Peyer's patch (tissue), 4 donors: Measurements from ENCODE around the gene SLC14A1.

Experiments used
- POLR2A ChIP-seq, 2 donors: fragments of 450-650 bp; IDR thresholded peaks; one replicate each; pipeline ENCODE4 v1.5.1; 2017; ENCODE audit warnings: antibody characterized with exemption in 2 of 2, mild to moderate bottlenecking in 2 of 2, moderate library complexity in 2 of 2
- TF ChIP-seq, protein P1 (sequence below), 6 experiments: fragments of 450-650 bp in 4 of 6; fragments of 200-600 bp in 2 of 6; sonication (generic) in 1 of 6; IDR thresholded peaks; one replicate each; pipeline ENCODE4 v1.5.1; 2017 to 2019; ENCODE audit warnings: antibody characterized with exemption in 6 of 6, mild to moderate bottlenecking in 3 of 6, moderate library complexity in 1 of 6

DNA sequence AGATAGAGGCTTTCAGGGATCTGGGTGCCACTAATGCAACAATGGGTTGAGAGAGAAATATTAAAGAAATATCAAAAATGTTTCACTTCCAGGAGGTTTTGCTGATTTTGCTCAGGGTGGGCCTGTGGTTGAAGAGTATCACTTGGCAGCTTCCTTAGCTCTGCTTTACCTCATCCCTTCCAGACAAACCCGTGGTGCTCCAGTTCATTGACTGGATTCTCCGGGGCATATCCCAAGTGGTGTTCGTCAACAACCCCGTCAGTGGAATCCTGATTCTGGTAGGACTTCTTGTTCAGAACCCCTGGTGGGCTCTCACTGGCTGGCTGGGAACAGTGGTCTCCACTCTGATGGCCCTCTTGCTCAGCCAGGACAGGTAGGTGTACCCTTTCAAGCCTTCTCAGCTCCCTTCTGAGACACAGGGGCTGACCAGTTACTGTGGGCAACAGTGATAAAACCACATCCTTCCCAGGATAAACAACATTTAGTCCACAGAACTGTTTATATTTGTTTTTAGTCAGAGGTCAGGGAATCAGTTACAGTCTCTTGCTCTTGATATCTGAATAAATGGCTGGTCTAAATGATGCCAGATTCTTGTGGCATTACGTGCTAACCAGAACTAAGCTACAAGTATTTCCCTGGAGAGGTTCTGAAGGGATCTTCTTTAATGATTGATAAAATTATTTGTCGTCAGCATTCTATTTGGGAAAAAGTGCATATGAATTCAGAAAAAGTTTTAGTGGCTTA, 7.0 kb downstream of the SLC14A1 start:
- TF ChIP-seq, protein P1, sequence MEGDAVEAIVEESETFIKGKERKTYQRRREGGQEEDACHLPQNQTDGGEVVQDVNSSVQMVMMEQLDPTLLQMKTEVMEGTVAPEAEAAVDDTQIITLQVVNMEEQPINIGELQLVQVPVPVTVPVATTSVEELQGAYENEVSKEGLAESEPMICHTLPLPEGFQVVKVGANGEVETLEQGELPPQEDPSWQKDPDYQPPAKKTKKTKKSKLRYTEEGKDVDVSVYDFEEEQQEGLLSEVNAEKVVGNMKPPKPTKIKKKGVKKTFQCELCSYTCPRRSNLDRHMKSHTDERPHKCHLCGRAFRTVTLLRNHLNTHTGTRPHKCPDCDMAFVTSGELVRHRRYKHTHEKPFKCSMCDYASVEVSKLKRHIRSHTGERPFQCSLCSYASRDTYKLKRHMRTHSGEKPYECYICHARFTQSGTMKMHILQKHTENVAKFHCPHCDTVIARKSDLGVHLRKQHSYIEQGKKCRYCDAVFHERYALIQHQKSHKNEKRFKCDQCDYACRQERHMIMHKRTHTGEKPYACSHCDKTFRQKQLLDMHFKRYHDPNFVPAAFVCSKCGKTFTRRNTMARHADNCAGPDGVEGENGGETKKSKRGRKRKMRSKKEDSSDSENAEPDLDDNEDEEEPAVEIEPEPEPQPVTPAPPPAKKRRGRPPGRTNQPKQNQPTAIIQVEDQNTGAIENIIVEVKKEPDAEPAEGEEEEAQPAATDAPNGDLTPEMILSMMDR (IDR thresholded peaks at IDR 0.05): no peak
- no peak for TF ChIP-seq POLR2A (IDR thresholded peaks at IDR 0.05)
